HCT116 (cell line): Measurements from ENCODE around the gene FRS2.

Experiments used
- CEBPB ChIP-seq: IDR thresholded peaks from 2 replicates; pipeline ENCODE4 v1.6.1; 2012; ENCODE audit warnings: low read depth
- ELF1 ChIP-seq: IDR thresholded peaks from 2 replicates; pipeline ENCODE4 v1.6.1; 2012; ENCODE audit warnings: low read depth, borderline replicate concordance
- EZH2 ChIP-seq: fragments of 200-600 bp; sonication (generic); IDR thresholded peaks from 2 replicates; pipeline ENCODE4 v1.6.1; 2017; ENCODE audit warnings: antibody characterized with exemption, mixed run types
- EZH2phosphoT487 ChIP-seq: fragments of 200-600 bp; IDR thresholded peaks from 2 replicates; pipeline ENCODE4 v1.6.1; 2018; ENCODE audit warnings: antibody characterized with exemption, borderline replicate concordance
- JUND ChIP-seq: IDR thresholded peaks from 2 replicates; pipeline ENCODE4 v1.6.1; 2012
- POLR2A ChIP-seq: IDR thresholded peaks from 2 replicates; pipeline ENCODE4 v1.7.0; 2011; ENCODE audit warnings: borderline replicate concordance; ENCODE audit not compliant: insufficient read depth, insufficient read length; ENCODE audit errors: extremely low read depth
- POLR2AphosphoS5 ChIP-seq: IDR thresholded peaks from 2 replicates; pipeline ENCODE4 v1.6.1; 2011; ENCODE audit warnings: mild to moderate bottlenecking, low read depth, low read length, moderate library complexity
- ZNF274 ChIP-seq: fragments of 200-500 bp; sonication (Bioruptor generic); IDR thresholded peaks from 2 replicates; pipeline ENCODE4 v1.6.1; 2014; ENCODE audit warnings: mild to moderate bottlenecking, low read depth, low read length, inconsistent platforms
- TF ChIP-seq, protein P1 (sequence below): IDR thresholded peaks from 2 replicates; pipeline ENCODE4 v1.6.1; 2012; ENCODE audit warnings: low read depth
- TF ChIP-seq, protein P2 (sequence below), 3 experiments: fragments of 200-600 bp in 1 of 3; sonication (generic) in 1 of 3; IDR thresholded peaks in 2 of 3; conservative IDR thresholded peaks in 1 of 3; 2 replicates each; pipeline ENCODE4 v1.5.1; 2012 to 2017; ENCODE audit warnings: low read depth in 2 of 3, low read length in 2 of 3, antibody characterized with exemption in 1 of 3, borderline replicate concordance in 1 of 3, control low read depth in 1 of 3, mild to moderate bottlenecking in 1 of 3, mixed read lengths in 1 of 3, mixed run types in 1 of 3, moderate library complexity in 1 of 3; ENCODE audit not compliant: insufficient read depth in 1 of 3

DNA sequence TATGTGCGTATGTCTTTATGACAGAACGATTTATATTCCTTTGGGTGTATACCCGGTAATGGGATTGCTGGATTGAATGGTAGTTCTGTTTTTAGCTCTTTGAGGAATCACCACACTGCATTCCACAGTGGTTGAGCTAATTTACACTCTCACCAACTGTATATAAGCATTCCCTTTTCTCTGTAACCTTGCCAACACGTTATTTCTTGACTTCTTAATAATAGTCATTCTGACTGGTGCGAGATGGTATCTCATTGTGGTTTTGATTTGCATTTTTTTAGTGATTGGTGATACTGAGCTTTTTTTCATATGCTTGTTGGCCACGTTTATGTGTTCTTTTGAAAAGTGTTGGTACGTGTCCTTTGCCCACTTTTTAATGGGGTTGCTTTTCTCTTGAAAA, 49.7 kb downstream of the FRS2 start:
- TF ChIP-seq, protein P1, sequence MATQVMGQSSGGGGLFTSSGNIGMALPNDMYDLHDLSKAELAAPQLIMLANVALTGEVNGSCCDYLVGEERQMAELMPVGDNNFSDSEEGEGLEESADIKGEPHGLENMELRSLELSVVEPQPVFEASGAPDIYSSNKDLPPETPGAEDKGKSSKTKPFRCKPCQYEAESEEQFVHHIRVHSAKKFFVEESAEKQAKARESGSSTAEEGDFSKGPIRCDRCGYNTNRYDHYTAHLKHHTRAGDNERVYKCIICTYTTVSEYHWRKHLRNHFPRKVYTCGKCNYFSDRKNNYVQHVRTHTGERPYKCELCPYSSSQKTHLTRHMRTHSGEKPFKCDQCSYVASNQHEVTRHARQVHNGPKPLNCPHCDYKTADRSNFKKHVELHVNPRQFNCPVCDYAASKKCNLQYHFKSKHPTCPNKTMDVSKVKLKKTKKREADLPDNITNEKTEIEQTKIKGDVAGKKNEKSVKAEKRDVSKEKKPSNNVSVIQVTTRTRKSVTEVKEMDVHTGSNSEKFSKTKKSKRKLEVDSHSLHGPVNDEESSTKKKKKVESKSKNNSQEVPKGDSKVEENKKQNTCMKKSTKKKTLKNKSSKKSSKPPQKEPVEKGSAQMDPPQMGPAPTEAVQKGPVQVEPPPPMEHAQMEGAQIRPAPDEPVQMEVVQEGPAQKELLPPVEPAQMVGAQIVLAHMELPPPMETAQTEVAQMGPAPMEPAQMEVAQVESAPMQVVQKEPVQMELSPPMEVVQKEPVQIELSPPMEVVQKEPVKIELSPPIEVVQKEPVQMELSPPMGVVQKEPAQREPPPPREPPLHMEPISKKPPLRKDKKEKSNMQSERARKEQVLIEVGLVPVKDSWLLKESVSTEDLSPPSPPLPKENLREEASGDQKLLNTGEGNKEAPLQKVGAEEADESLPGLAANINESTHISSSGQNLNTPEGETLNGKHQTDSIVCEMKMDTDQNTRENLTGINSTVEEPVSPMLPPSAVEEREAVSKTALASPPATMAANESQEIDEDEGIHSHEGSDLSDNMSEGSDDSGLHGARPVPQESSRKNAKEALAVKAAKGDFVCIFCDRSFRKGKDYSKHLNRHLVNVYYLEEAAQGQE, result no peak
- no peak for TF ChIP-seq ZNF274
- no peak for TF ChIP-seq EZH2phosphoT487
- TF ChIP-seq JUND, result no peak
- no peak for TF ChIP-seq POLR2A
- TF ChIP-seq, protein P2, sequence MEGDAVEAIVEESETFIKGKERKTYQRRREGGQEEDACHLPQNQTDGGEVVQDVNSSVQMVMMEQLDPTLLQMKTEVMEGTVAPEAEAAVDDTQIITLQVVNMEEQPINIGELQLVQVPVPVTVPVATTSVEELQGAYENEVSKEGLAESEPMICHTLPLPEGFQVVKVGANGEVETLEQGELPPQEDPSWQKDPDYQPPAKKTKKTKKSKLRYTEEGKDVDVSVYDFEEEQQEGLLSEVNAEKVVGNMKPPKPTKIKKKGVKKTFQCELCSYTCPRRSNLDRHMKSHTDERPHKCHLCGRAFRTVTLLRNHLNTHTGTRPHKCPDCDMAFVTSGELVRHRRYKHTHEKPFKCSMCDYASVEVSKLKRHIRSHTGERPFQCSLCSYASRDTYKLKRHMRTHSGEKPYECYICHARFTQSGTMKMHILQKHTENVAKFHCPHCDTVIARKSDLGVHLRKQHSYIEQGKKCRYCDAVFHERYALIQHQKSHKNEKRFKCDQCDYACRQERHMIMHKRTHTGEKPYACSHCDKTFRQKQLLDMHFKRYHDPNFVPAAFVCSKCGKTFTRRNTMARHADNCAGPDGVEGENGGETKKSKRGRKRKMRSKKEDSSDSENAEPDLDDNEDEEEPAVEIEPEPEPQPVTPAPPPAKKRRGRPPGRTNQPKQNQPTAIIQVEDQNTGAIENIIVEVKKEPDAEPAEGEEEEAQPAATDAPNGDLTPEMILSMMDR (IDR thresholded peaks at IDR 0.05 in 2 of 3, conservative IDR thresholded peaks at IDR 0.05 in 1 of 3; ENCODE audit: borderline replicate concordance in 1 of 3, insufficient read depth in 1 of 3, low read depth in 2 of 3, low read length in 2 of 3), result no peak
- no peak for TF ChIP-seq EZH2
- TF ChIP-seq CEBPB, result no peak
- no peak for TF ChIP-seq ELF1
- TF ChIP-seq POLR2AphosphoS5, result no peak
